Measurements from ENCODE around the gene HOXC10.
A peak's percentile ranks its signal among the peaks of the same experiment; 100 is the strongest.

The HOXC10 gene

GRCh38 chr12:53984901-53985691 lies at the start of gene HOXC10:
HOXC10 (plus strand) TSS chr12:53985146; CDS start chr12:53985260, 114 bp downstream.
- H3K9me3 Mint-ChIP-seq, result peaks cover 0 to 2% of the 10 kb centered on the region in 2 donors
- H3K4me1 Mint-ChIP-seq, result peaks cover 22 to 51% of the 10 kb centered on the region in 2 donors
- ATAC-seq (replicated peaks), result no peak
- peak within 1 kb of the TSS; percentile 53 to 68 for H3K4me3 Mint-ChIP-seq
- peaks cover 83 to 95% of the 10 kb centered on the region in 2 donors for H3K27me3 Mint-ChIP-seq
- DNase-seq, result no peak
- H3K27ac Mint-ChIP-seq, result peak within 1 kb of the TSS; percentile 93
- H3K36me3 Mint-ChIP-seq, result peaks cover 5 to 11% of the 10 kb centered on the region in 2 donors

- Mint-ChIP-seq H3K4me3 (peak overlapping the region; percentile 26 to 67), H3K36me3 (peaks cover 0 to 1% of the 10 kb centered on the region in 2 donors), H3K27ac (peak overlapping the region; percentile 22), H3K27me3 (peaks cover 83 to 95% of the 10 kb centered on the region in 2 donors), H3K4me1 (peaks cover 9 to 13% of the 10 kb centered on the region in 2 donors), H3K9me3 (no peaks in the 10 kb centered on the region)
- DNase-seq (no peak), ATAC-seq (replicated peaks) (no peak)
These were observed 49.3 kb upstream of the HOXC10 start for GRCh38 chr12:53935383-53936341.

- no peaks in the 10 kb centered on the region for H3K9me3 Mint-ChIP-seq
- H3K27ac Mint-ChIP-seq, result peak overlapping the region; percentile 37
- H3K27me3 Mint-ChIP-seq, result peaks cover 89 to 99% of the 10 kb centered on the region in 2 donors
- peaks cover 9 to 13% of the 10 kb centered on the region in 2 donors for H3K4me1 Mint-ChIP-seq
- no peak for ATAC-seq (replicated peaks)
- no peak for DNase-seq
- H3K4me3 Mint-ChIP-seq, result no peak overlapping the region
- peaks cover 0 to 1% of the 10 kb centered on the region in 2 donors for H3K36me3 Mint-ChIP-seq
These were observed 47.8 kb upstream of the HOXC10 start for GRCh38 chr12:53937099-53937498.

GRCh38 chr12:53937596-53938325 lies 47.2 kb upstream of the HOXC10 start:
- Mint-ChIP-seq H3K27ac (peak overlapping the region; percentile 73), H3K9me3 (no peaks in the 10 kb centered on the region), H3K4me1 (peaks cover 9 to 13% of the 10 kb centered on the region in 2 donors), H3K4me3 (no peak overlapping the region), H3K27me3 (peaks cover 88 to 99% of the 10 kb centered on the region in 2 donors), H3K36me3 (peaks cover 0 to 1% of the 10 kb centered on the region in 2 donors)
- DNase-seq (no peak), ATAC-seq (replicated peaks) (no peak)

- Mint-ChIP-seq H3K36me3 (peaks cover 0 to 1% of the 10 kb centered on the region in 2 donors), H3K4me3 (no peak within 1 kb of the TSS)
- no peak for ATAC-seq (replicated peaks)
These were observed 46.4 kb upstream of the HOXC10 start, which contains the start of gene HOXC13 for GRCh38 chr12:53938326-53939140. HOXC13 (plus strand) TSS chr12:53938831; CDS start chr12:53938907, 76 bp downstream.

GRCh38 chr12:53939141-53940108 lies 45.5 kb upstream of the HOXC10 start:
- DNase-seq (no peak), ATAC-seq (replicated peaks) (no peak)
- H3K4me3 Mint-ChIP-seq, result peak overlapping the region in 1 of 2 donors; percentile 35
- peaks cover 0 to 1% of the 10 kb centered on the region in 2 donors for H3K36me3 Mint-ChIP-seq
- H3K27me3 Mint-ChIP-seq, result peaks cover 88 to 99% of the 10 kb centered on the region in 2 donors
- peaks cover 9 to 13% of the 10 kb centered on the region in 2 donors for H3K4me1 Mint-ChIP-seq
- H3K27ac Mint-ChIP-seq, result peak overlapping the region; percentile 59
- H3K9me3 Mint-ChIP-seq, result no peaks in the 10 kb centered on the region

More at GRCh38 chr12:53938326-53939140, 46.4 kb upstream of the HOXC10 start, which contains the start of gene HOXC13:
- peaks cover 9 to 13% of the 10 kb centered on the region in 2 donors for H3K4me1 Mint-ChIP-seq
- H3K27me3 Mint-ChIP-seq, result peaks cover 88 to 99% of the 10 kb centered on the region in 2 donors
- H3K27ac Mint-ChIP-seq, result peak within 1 kb of the TSS; percentile 73
- DNase-seq, result no peak
- no peaks in the 10 kb centered on the region for H3K9me3 Mint-ChIP-seq

GRCh38 chr12:53940443-53941014 lies 44.4 kb upstream of the HOXC10 start:
- Mint-ChIP-seq H3K9me3 (no peaks in the 10 kb centered on the region), H3K27me3 (peaks cover 85 to 99% of the 10 kb centered on the region in 2 donors)

GRCh38 chr12:53941187-53941586 lies 43.8 kb upstream of the HOXC10 start:
- no peak for DNase-seq
- no peaks in the 10 kb centered on the region for H3K36me3 Mint-ChIP-seq
- H3K4me3 Mint-ChIP-seq, result no peak overlapping the region
- peaks cover 85 to 99% of the 10 kb centered on the region in 2 donors for H3K27me3 Mint-ChIP-seq
- no peaks in the 10 kb centered on the region for H3K9me3 Mint-ChIP-seq
- no peak overlapping the region for H3K27ac Mint-ChIP-seq
- ATAC-seq (replicated peaks), result no peak
- H3K4me1 Mint-ChIP-seq, result peaks cover 4 to 7% of the 10 kb centered on the region in 2 donors

More at GRCh38 chr12:53940443-53941014, 44.4 kb upstream of the HOXC10 start:
- Mint-ChIP-seq H3K4me1 (peaks cover 6 to 12% of the 10 kb centered on the region in 2 donors), H3K36me3 (peaks cover 0 to 1% of the 10 kb centered on the region in 2 donors), H3K27ac (no peak overlapping the region), H3K4me3 (no peak overlapping the region)
- ATAC-seq (replicated peaks), result no peak
- DNase-seq, result no peak

GRCh38 chr12:53941750-53942149 lies 43.2 kb upstream of the HOXC10 start:
- DNase-seq (no peak), ATAC-seq (replicated peaks) (no peak)
- Mint-ChIP-seq H3K4me1 (peaks cover 3 to 7% of the 10 kb centered on the region in 2 donors), H3K9me3 (no peaks in the 10 kb centered on the region), H3K27ac (no peak overlapping the region), H3K4me3 (no peak overlapping the region), H3K27me3 (peaks cover 85 to 99% of the 10 kb centered on the region in 2 donors), H3K36me3 (no peaks in the 10 kb centered on the region)

- DNase-seq, result no peak
- no peaks in the 10 kb centered on the region for H3K36me3 Mint-ChIP-seq
- H3K27me3 Mint-ChIP-seq, result peaks cover 83 to 95% of the 10 kb centered on the region in 2 donors
- H3K4me3 Mint-ChIP-seq, result no peak overlapping the region
- H3K27ac Mint-ChIP-seq, result no peak overlapping the region
- H3K4me1 Mint-ChIP-seq, result peaks cover 2 to 7% of the 10 kb centered on the region in 2 donors
- no peak for ATAC-seq (replicated peaks)
- H3K9me3 Mint-ChIP-seq, result no peaks in the 10 kb centered on the region
These were observed 42.4 kb upstream of the HOXC10 start for GRCh38 chr12:53942467-53942997.

- H3K27me3 Mint-ChIP-seq, result peaks cover 87 to 95% of the 10 kb centered on the region in 2 donors
- H3K36me3 Mint-ChIP-seq, result no peaks in the 10 kb centered on the region
- peaks cover 2 to 7% of the 10 kb centered on the region in 2 donors for H3K4me1 Mint-ChIP-seq
- ATAC-seq (replicated peaks) (no peak), DNase-seq (no peak)
- H3K27ac Mint-ChIP-seq, result no peak overlapping the region
- no peaks in the 10 kb centered on the region for H3K9me3 Mint-ChIP-seq
- no peak overlapping the region for H3K4me3 Mint-ChIP-seq
These were observed 40.7 kb upstream of the HOXC10 start for GRCh38 chr12:53944209-53944608.
